Spleen (tissue), 11 donors: Measurements from ENCODE around the gene PAK1. TPM values are rescaled to one million over a fixed set of nuclear protein-coding genes. Genes with fewer than 3 reads are reported as not detected.

Source experiments
- DNase-seq: peaks from one replicate; pipeline ENCODE4 v3.0.0-alpha.2; 2020
- H3K27ac ChIP-seq, 8 donors: fragments of 200-600 bp; sonication (generic) in 7 of 8; 1 replicate in 4 of 8; 2 replicates in 4 of 8; pipeline versions ENCODE4 v1.5.0 to v1.8.0; 2016 to 2021; ENCODE audit warnings: inconsistent platforms in 4 of 8, mild to moderate bottlenecking in 4 of 8, moderate library complexity in 1 of 8
- H3K27me3 ChIP-seq, 7 donors: fragments of 200-600 bp; sonication (generic) in 6 of 7; replicated peaks in 1 of 7; 1 replicate in 4 of 7; 2 replicates in 3 of 7; pipeline versions ENCODE4 v1.5.0 to v1.8.0; 2016 to 2021; ENCODE audit warnings: inconsistent platforms in 3 of 7, mild to moderate bottlenecking in 1 of 7
- H3K36me3 ChIP-seq, 6 donors: fragments of 200-600 bp; sonication (generic) in 5 of 6; 1 replicate in 4 of 6; 2 replicates in 2 of 6; pipeline versions ENCODE4 v1.5.0 to v1.8.0; 2016 to 2021; ENCODE audit warnings: inconsistent platforms in 2 of 6
- H3K4me1 ChIP-seq, 6 donors: fragments of 200-600 bp; sonication (generic) in 5 of 6; 1 replicate in 3 of 6; 2 replicates in 3 of 6; pipeline versions ENCODE4 v1.5.0 to v1.8.0; 2016 to 2021; ENCODE audit warnings: inconsistent platforms in 3 of 6
- H3K4me3 ChIP-seq, 8 donors: fragments of 200-600 bp; sonication (generic) in 7 of 8; 1 replicate in 4 of 8; 2 replicates in 4 of 8; pipeline versions ENCODE4 v1.5.0 to v1.8.0; 2016 to 2021; ENCODE audit warnings: inconsistent platforms in 4 of 8, mild to moderate bottlenecking in 4 of 8, moderate library complexity in 2 of 8
- H3K9me3 ChIP-seq, 8 donors: fragments of 200-600 bp; sonication (generic) in 7 of 8; 1 replicate in 4 of 8; 2 replicates in 4 of 8; pipeline versions ENCODE4 v1.5.0 to v1.8.0; 2016 to 2021; ENCODE audit warnings: inconsistent platforms in 4 of 8
- POLR2A ChIP-seq, 3 donors: fragments of 450-650 bp; IDR thresholded peaks; one replicate each; pipeline ENCODE4 v1.5.1; 2017; ENCODE audit warnings: antibody characterized with exemption in 3 of 3, mild to moderate bottlenecking in 1 of 3
- POLR2AphosphoS5 ChIP-seq, 3 donors: sonication (generic); formaldehyde crosslinking; IDR thresholded peaks; one replicate each; pipeline ENCODE4 v1.5.1; 2017; ENCODE audit warnings: antibody characterized with exemption in 3 of 3
- WGBS, 5 donors: extraction: QIAGEN DNeasy Blood & Tissue Kit in 3 of 5; methylation state at CpG; one replicate each; pipeline versions ENCODE4 v1.1.5 to v1.1.7; 2013 to 2018; 5-methylcytosine and 5-hydroxymethylcytosine counted together
- intact Hi-C: fragments of 100-400 bp; cut with DNase I; formaldehyde crosslinking; loops from one replicate; pipeline ENCODE4 v1.15.0; 2023; ENCODE audit warnings: low total_unique reads
- polyA plus RNA-seq, 3 donors: library from polyadenylated mRNA; stranded (reverse); fragments of 200-250 nt; gene quantifications; one replicate each; pipeline ENCODE4 v1.2.1, GENCODE V29; 2013
- total RNA-seq, 7 donors: library from RNA; depleted of rRNA in 3 of 7; stranded (reverse); fragments of >200 nt in 3 of 7; fragmentation: NEBNext Ultra II Directional in 4 of 7; extraction: Animal tissue kit (Norgen Biotek cat#: 25700) in 4 of 7; gene quantifications; one replicate each; pipeline versions ENCODE4 v1.1.0 to v1.2.1, GENCODE V29; 2016 to 2021
- TF ChIP-seq, protein P1 (sequence below), 11 experiments: fragments of 200-600 bp in 7 of 11; fragments of 450-650 bp in 4 of 11; sonication (generic) in 4 of 11; IDR thresholded peaks in 8 of 11; conservative IDR thresholded peaks in 3 of 11; 1 replicate in 7 of 11; 2 replicates in 4 of 11; pipeline versions ENCODE4 v1.4.0 to v1.8.0; 2016 to 2021; ENCODE audit warnings: antibody characterized with exemption in 11 of 11, inconsistent platforms in 4 of 11, mild to moderate bottlenecking in 1 of 11
- donor health status: healthy with polysubstance abuse.
- donor health status: DM: no; HTN: no; CAD: no; lungs with moderate emphysema.
- donor health status: DM: no; HTN: no; CAD: no.
- donor health status: Bipolar disorder and iron deficiency.
- donor health status: healthy.
- donor health status: DM: no; HTN: no; CAD: no.
- donor health status: DM: yes; HTN: yes; CAD: no.

The PAK1 gene
- total and polyA plus RNA-seq, 10 donors: 9.3 to 76.5 (median 37.5) TPM

DNA sequence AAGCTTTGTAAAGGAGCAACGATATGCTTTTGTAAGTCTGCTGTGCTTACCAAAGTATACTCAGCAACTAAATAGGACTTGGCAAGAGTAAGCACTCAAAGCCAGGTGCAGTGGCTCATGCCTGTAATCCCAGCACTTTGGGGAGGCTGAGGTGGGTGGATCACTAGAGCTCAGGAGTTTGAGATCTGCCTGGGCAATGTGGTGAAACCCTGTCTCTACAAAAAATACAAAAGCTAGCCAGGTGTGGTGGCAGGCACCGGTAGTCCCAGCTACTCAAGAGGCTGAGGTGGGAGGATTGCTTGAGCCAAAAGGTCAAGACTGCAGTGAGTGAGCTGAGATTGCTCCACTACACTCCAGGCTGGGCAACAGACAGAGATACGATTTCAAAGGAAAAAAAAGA, 67.5 kb downstream of the PAK1 start:
- TF ChIP-seq, protein P1, sequence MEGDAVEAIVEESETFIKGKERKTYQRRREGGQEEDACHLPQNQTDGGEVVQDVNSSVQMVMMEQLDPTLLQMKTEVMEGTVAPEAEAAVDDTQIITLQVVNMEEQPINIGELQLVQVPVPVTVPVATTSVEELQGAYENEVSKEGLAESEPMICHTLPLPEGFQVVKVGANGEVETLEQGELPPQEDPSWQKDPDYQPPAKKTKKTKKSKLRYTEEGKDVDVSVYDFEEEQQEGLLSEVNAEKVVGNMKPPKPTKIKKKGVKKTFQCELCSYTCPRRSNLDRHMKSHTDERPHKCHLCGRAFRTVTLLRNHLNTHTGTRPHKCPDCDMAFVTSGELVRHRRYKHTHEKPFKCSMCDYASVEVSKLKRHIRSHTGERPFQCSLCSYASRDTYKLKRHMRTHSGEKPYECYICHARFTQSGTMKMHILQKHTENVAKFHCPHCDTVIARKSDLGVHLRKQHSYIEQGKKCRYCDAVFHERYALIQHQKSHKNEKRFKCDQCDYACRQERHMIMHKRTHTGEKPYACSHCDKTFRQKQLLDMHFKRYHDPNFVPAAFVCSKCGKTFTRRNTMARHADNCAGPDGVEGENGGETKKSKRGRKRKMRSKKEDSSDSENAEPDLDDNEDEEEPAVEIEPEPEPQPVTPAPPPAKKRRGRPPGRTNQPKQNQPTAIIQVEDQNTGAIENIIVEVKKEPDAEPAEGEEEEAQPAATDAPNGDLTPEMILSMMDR (IDR thresholded peaks at IDR 0.05 in 8 of 11, conservative IDR thresholded peaks at IDR 0.05 in 3 of 11): no peak
- no peak for TF ChIP-seq POLR2AphosphoS5 (IDR thresholded peaks at IDR 0.05)
- TF ChIP-seq POLR2A (IDR thresholded peaks at IDR 0.05): no peak
- WGBS, 5 donors: 86 to 94% (median 91%) methylated on average over 3 of the region's 3 CpGs
- intact Hi-C loops: no loop called here
- no peak overlapping the region for H3K27ac ChIP-seq
- no peak for DNase-seq
- no peak overlapping the region for H3K4me3 ChIP-seq
- H3K27me3 ChIP-seq: no peaks in the 10 kb centered on the region
- peaks cover 0 to 83% (median 30%) of the 10 kb centered on the region in 6 donors for H3K4me1 ChIP-seq
- no peaks in the 10 kb centered on the region for H3K9me3 ChIP-seq
- no peaks in the 10 kb centered on the region for H3K36me3 ChIP-seq

DNA sequence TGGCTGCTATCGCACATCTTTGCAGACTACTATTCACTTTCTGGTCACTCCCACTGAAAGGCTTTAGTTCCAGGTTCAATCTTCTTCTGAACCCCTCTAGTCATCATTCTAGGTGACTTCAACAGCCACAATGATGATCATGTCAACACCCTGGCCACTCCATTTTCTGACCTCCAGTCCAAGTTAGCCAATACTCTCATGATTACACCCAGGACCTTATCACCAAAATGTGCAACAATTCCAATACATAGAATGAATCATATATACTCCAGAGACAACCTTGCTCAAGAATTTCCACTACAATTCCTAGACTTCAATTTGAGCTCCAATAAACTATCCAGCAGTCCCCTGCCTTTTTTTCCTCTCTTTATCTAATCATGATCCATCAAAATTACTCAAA, 70.7 kb downstream of the PAK1 start:
- 98 to 100% (median 100%) methylated on average over 1 of the region's 1 CpG for WGBS, 5 donors
- peak overlapping the region in 1 of 8 donors; percentile 74 for H3K27ac ChIP-seq
- no peak for DNase-seq
- TF ChIP-seq, protein P1 (IDR thresholded peaks at IDR 0.05 in 8 of 11, conservative IDR thresholded peaks at IDR 0.05 in 3 of 11): no peak
- no peak for TF ChIP-seq POLR2A (IDR thresholded peaks at IDR 0.05)
- TF ChIP-seq POLR2AphosphoS5 (IDR thresholded peaks at IDR 0.05): no peak
- no peaks in the 10 kb centered on the region for H3K27me3 ChIP-seq
- H3K4me1 ChIP-seq: peaks cover 0 to 64% (median 13%) of the 10 kb centered on the region in 6 donors
- intact Hi-C loops: no loop called here
- no peaks in the 10 kb centered on the region for H3K36me3 ChIP-seq
- no peaks in the 10 kb centered on the region for H3K9me3 ChIP-seq
- peak overlapping the region in 1 of 8 donors; percentile 25 for H3K4me3 ChIP-seq

DNA sequence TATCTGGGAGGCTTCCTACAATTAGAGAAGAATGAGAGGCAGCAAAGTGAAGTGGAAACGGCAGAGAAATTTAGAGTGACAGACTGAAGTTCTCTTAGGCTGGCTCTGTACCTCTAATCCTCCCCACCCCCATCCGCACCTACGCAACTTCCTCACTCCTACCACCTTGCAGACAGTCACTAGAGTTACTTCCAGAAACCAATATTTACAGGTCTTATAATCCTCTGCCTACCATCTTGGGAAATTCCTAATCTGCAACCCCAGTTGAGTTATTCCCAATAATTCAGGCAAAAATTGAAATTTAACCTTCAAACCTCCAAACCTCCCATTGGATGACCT, 71.7 kb downstream of the PAK1 start:
- no peak for DNase-seq
- H3K27me3 ChIP-seq: no peaks in the 10 kb centered on the region
- no peaks in the 10 kb centered on the region for H3K36me3 ChIP-seq
- 57 to 90% (median 75%) methylated on average over 3 of the region's 3 CpGs for WGBS, 5 donors
- intact Hi-C loops: no loop called here
- no peak for TF ChIP-seq POLR2AphosphoS5 (IDR thresholded peaks at IDR 0.05)
- TF ChIP-seq, protein P1 (IDR thresholded peaks at IDR 0.05 in 8 of 11, conservative IDR thresholded peaks at IDR 0.05 in 3 of 11): no peak
- no peak for TF ChIP-seq POLR2A (IDR thresholded peaks at IDR 0.05)
- H3K4me1 ChIP-seq: peaks cover 0 to 53% (median 3%) of the 10 kb centered on the region in 6 donors
- peak overlapping the region in 6 of 8 donors; percentile 13 to 74 (median 44) for H3K27ac ChIP-seq
- no peaks in the 10 kb centered on the region for H3K9me3 ChIP-seq
- H3K4me3 ChIP-seq: peak overlapping the region in 1 of 8 donors; percentile 25

DNA sequence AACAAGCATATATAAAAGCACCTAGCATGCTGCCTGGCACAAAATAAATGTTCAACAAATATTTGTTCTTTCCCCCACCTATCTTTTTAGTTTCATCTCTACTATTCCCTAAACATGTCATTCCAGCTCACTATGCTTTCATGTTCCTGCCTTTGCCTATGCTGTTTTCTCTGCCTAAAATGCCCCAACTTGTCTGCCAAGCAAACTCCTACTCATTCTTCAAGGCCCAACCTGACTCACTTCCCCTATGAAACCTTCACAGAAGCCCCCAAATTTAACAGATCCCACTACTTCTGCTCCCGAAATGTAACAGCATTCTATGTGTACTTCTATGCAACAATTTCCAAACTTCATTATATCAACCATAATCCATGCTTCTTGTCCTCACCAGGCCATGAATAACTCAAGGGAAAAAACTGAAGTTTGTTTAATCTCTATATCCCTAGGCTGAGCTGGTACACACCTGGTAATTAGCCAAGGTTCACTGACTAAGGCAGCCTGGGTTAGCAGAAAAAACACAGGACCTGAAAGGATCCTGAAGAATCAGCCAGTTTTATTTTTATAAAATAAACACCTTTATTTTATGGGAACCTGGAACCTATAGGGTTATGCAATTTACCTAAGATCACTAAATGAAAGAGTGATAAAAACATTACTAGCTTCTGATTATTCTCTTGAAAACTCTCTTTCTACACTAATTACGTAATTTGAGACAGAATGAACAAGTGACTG, 72.2 kb downstream of the PAK1 start:
- no peak for TF ChIP-seq POLR2A (IDR thresholded peaks at IDR 0.05)
- TF ChIP-seq, protein P1 (IDR thresholded peaks at IDR 0.05 in 8 of 11, conservative IDR thresholded peaks at IDR 0.05 in 3 of 11): no peak
- TF ChIP-seq POLR2AphosphoS5 (IDR thresholded peaks at IDR 0.05): no peak
- WGBS, 5 donors: 81 to 95% (median 84%) methylated on average over 2 of the region's 2 CpGs
- Histone ChIP-seq H3K36me3 (no peaks in the 10 kb centered on the region), H3K9me3 (no peaks in the 10 kb centered on the region), H3K4me1 (peaks cover 0 to 53% (median 2%) of the 10 kb centered on the region in 6 donors), H3K27me3 (no peaks in the 10 kb centered on the region), H3K4me3 (peak overlapping the region in 1 of 8 donors; percentile 25), H3K27ac (peak overlapping the region in 6 of 8 donors; percentile 13 to 74 (median 44))
- intact Hi-C loops: no loop called here
- no peak for DNase-seq
